CD4-positive, alpha-beta memory T cell (primary cell): ENCODE measurements around the gene PROK1. TPM values are rescaled to one million over a fixed set of nuclear protein-coding genes. Genes with fewer than 3 reads are reported as not detected.

Experiments
- CTCF ChIA-PET: fragments of 350-600 bp; sonication (Branson Sonifier 250); formaldehyde crosslinking; loops from one replicate; lab custom pipeline; 2021; ENCODE audit warnings: inconsistent platforms; ENCODE audit not compliant: partially characterized antibody; lab: Charles Lee
- POLR2A ChIA-PET: fragments of 350-600 bp; sonication (Branson Sonifier 250); formaldehyde crosslinking; loops from one replicate; lab custom pipeline; 2021; ENCODE audit not compliant: partially characterized antibody; lab: Charles Lee
- DNase-seq, 5 donors: peaks; one replicate each; pipeline versions ENCODE4 v3.0.0 to v3.0.0-alpha.2; 2020 to 2022; ENCODE audit warnings: mixed read lengths in 1 of 5
- H3K27ac ChIP-seq: one replicate; pipeline ENCODE4 v1.7.0; 2013; ENCODE audit warnings: low read depth, low read length
- H3K27me3 ChIP-seq: 2 replicates; pipeline ENCODE4 v1.7.0; 2013; ENCODE audit warnings: mild to moderate bottlenecking, low read length, moderate library complexity; ENCODE audit not compliant: insufficient read depth
- H3K36me3 ChIP-seq: 2 replicates; pipeline ENCODE4 v1.7.0; 2013; ENCODE audit warnings: mild to moderate bottlenecking, low read length, moderate library complexity; ENCODE audit not compliant: insufficient read depth
- H3K4me1 ChIP-seq: 2 replicates; pipeline ENCODE4 v1.7.0; 2013; ENCODE audit warnings: mild to moderate bottlenecking, low read length, moderate library complexity; ENCODE audit not compliant: insufficient read depth
- H3K4me3 ChIP-seq, 2 donors: one replicate each; pipeline ENCODE4 v1.7.0; 2013; ENCODE audit warnings: low read length in 2 of 2, mild to moderate bottlenecking in 1 of 2
- H3K9me3 ChIP-seq, 2 donors: one replicate each; pipeline ENCODE4 v1.7.0; 2013; ENCODE audit warnings: low read length in 2 of 2, control low read depth in 1 of 2; ENCODE audit not compliant: control insufficient read depth in 1 of 2
- H3K27ac Mint-ChIP-seq, 7 donors: one replicate each; pipeline ENCODE4 v1.8.0; 2020 to 2021; ENCODE audit warnings: mixed read lengths in 7 of 7, mild to moderate bottlenecking in 6 of 7, inconsistent platforms in 3 of 7, moderate library complexity in 3 of 7
- H3K27me3 Mint-ChIP-seq, 2 donors: one replicate each; pipeline ENCODE4 v1.8.0; 2020 to 2021; ENCODE audit warnings: mixed read lengths in 2 of 2
- H3K36me3 Mint-ChIP-seq, 2 donors: one replicate each; pipeline ENCODE4 v1.8.0; 2020 to 2021; ENCODE audit warnings: mixed read lengths in 2 of 2, inconsistent platforms in 1 of 2, mild to moderate bottlenecking in 1 of 2
- H3K4me1 Mint-ChIP-seq, 4 donors: one replicate each; pipeline ENCODE4 v1.8.0; 2020 to 2021; ENCODE audit warnings: mixed read lengths in 4 of 4, mild to moderate bottlenecking in 1 of 4
- H3K4me3 Mint-ChIP-seq, 8 donors: one replicate each; pipeline ENCODE4 v1.8.0; 2020 to 2021; ENCODE audit warnings: mixed read lengths in 8 of 8, mild to moderate bottlenecking in 7 of 8, moderate library complexity in 6 of 8, inconsistent platforms in 3 of 8
- H3K9me3 Mint-ChIP-seq, 8 donors: one replicate each; pipeline ENCODE4 v1.8.0; 2020 to 2021; ENCODE audit warnings: mixed read lengths in 8 of 8, mild to moderate bottlenecking in 5 of 8, inconsistent platforms in 3 of 8, moderate library complexity in 1 of 8
- intact Hi-C: fragments of 100-400 bp; cut with micrococcal nuclease; formaldehyde crosslinking; loops from one replicate; pipeline ENCODE4 v1.15.1; 2023
- polyA plus RNA-seq, 2 donors: library from polyadenylated mRNA; unstranded; fragments of 300-500 nt; fragmentation: Illumina TruSeq; gene quantifications; one replicate each; pipeline ENCODE4 v1.2.3, GENCODE V29; 2021
- total RNA-seq, 2 experiments: library from RNA; stranded (reverse); gene quantifications; one replicate each; pipeline ENCODE4 v1.2.3, GENCODE V29; 2021

The PROK1 gene
- total and polyA plus RNA-seq, 4 experiments from 2014 or later: not detected

DNA sequence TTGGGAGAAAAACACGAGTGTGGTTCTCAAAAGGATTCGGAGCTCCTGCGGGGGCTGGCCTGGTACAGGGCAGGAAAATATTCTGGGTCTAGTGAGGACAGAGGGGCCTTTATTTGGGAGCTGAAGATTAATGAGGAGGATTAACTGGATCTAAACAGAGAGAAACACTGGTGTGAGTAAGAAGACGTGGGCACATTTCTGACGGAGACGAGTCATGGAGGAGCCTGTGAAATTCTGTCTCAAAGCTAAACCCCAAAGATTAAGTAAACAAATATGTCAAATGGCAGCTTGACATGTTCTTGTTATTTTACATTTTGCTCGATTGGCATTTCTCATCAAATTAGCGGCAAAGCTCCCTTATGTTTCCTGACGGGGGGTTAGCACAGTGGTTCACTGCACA is 12.8 kb downstream of the PROK1 start:
- H3K36me3 Mint-ChIP-seq: no peaks in the 10 kb centered on the region
- Histone ChIP-seq H3K36me3 (no peaks in the 10 kb centered on the region), H3K9me3 (no peaks in the 10 kb centered on the region), H3K4me1 (no peaks in the 10 kb centered on the region), H3K27ac (no peak overlapping the region), H3K27me3 (no peaks in the 10 kb centered on the region), H3K4me3 (no peak overlapping the region)
- no peak for DNase-seq
- intact Hi-C loops: loop anchor here (5.0 kb wide), 2 partner anchors 126 to 821 kb away; partner anchors contain the start of gene RBM15
- no peak overlapping the region for H3K4me3 Mint-ChIP-seq
- POLR2A ChIA-PET: no interaction called here
- peaks cover 0 to 2% of the 10 kb centered on the region in 2 donors for H3K27me3 Mint-ChIP-seq
- CTCF ChIA-PET: interaction anchor here (1.0 to 9.7 kb wide), 5 partner anchors 49 to 261 kb away, joined by 3 to 234 read pairs (median 4); partner anchors contain the start of gene KCNC4
- no peak overlapping the region for H3K27ac Mint-ChIP-seq
- no peaks in the 10 kb centered on the region for H3K4me1 Mint-ChIP-seq
- H3K9me3 Mint-ChIP-seq: no peaks in the 10 kb centered on the region

DNA sequence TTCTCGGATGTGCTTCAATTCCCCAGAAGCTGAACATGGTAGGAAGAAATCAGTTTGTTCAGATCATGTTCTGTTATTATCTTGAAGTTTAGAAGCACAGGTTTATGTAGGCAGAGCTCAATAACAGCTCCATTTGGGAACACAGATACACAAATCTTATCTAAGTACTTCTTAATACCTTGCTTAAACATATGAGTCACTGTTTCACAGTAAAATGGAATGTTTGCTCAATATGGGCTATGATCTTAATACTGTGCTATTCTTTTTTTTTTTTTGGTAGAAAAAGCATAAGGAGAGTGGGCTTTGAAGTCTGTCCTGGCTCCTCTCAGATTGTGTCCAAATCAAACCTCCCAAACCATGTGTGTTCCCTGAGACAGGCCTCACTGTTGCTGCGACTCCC is 13.4 kb downstream of the PROK1 start:
- H3K9me3 ChIP-seq: no peaks in the 10 kb centered on the region
- H3K27ac Mint-ChIP-seq: no peak overlapping the region
- intact Hi-C loops: loop anchor here (5.0 kb wide), 2 partner anchors 127 to 822 kb away; partner anchors contain the start of gene RBM15
- H3K4me3 ChIP-seq: no peak overlapping the region
- H3K36me3 ChIP-seq: no peaks in the 10 kb centered on the region
- DNase-seq: no peak
- POLR2A ChIA-PET: no interaction called here
- H3K4me1 ChIP-seq: no peaks in the 10 kb centered on the region
- no peaks in the 10 kb centered on the region for H3K4me1 Mint-ChIP-seq
- no peak overlapping the region for H3K4me3 Mint-ChIP-seq
- no peaks in the 10 kb centered on the region for H3K27me3 ChIP-seq
- CTCF ChIA-PET: interaction anchor here (1.0 to 9.7 kb wide), 6 partner anchors 9 to 262 kb away, joined by 3 to 234 read pairs (median 4); partner anchors contain the start of gene KCNC4
- no peaks in the 10 kb centered on the region for H3K36me3 Mint-ChIP-seq
- no peaks in the 10 kb centered on the region for H3K9me3 Mint-ChIP-seq
- H3K27ac ChIP-seq: no peak overlapping the region
- H3K27me3 Mint-ChIP-seq: peaks cover 0 to 2% of the 10 kb centered on the region in 2 donors

- Mint-ChIP-seq H3K27me3 (peaks cover 0 to 5% of the 10 kb centered on the region in 2 donors), H3K9me3 (no peaks in the 10 kb centered on the region), H3K4me3 (no peak overlapping the region), H3K36me3 (no peaks in the 10 kb centered on the region), H3K4me1 (no peaks in the 10 kb centered on the region), H3K27ac (peak overlapping the region in 2 of 7 donors; percentile 0 to 18)
- Histone ChIP-seq H3K9me3 (no peaks in the 10 kb centered on the region), H3K4me1 (no peaks in the 10 kb centered on the region), H3K36me3 (no peaks in the 10 kb centered on the region), H3K27ac (no peak overlapping the region), H3K4me3 (no peak overlapping the region), H3K27me3 (no peaks in the 10 kb centered on the region)
- POLR2A ChIA-PET: no interaction called here
- CTCF ChIA-PET: interaction anchor here (1.5 to 9.7 kb wide), 4 partner anchors 10 to 263 kb away, joined by 3 to 234 read pairs (median 70); partner anchors contain the start of gene KCNC4
- DNase-seq: no peak
- intact Hi-C loops: no loop called here
These were observed 14.3 kb downstream of the PROK1 start for GRCh38 chr1:110465038-110465813.

GRCh38 chr1:110465814-110466380 is 14.9 kb downstream of the PROK1 start:
- no peaks in the 10 kb centered on the region for H3K9me3 Mint-ChIP-seq
- no peak overlapping the region for H3K27ac Mint-ChIP-seq
- Histone ChIP-seq H3K27me3 (no peaks in the 10 kb centered on the region), H3K9me3 (no peaks in the 10 kb centered on the region), H3K27ac (no peak overlapping the region), H3K36me3 (no peaks in the 10 kb centered on the region), H3K4me1 (no peaks in the 10 kb centered on the region), H3K4me3 (no peak overlapping the region)
- no peak overlapping the region for H3K4me3 Mint-ChIP-seq
- no peaks in the 10 kb centered on the region for H3K36me3 Mint-ChIP-seq
- H3K27me3 Mint-ChIP-seq: peaks cover 0 to 5% of the 10 kb centered on the region in 2 donors
- CTCF ChIA-PET: interaction anchor here (1.5 to 9.7 kb wide), 4 partner anchors 10 to 263 kb away, joined by 3 to 234 read pairs (median 7); no protein-coding TSS in a partner anchor
- intact Hi-C loops: no loop called here
- POLR2A ChIA-PET: no interaction called here
- DNase-seq: no peak
- H3K4me1 Mint-ChIP-seq: no peaks in the 10 kb centered on the region

DNA sequence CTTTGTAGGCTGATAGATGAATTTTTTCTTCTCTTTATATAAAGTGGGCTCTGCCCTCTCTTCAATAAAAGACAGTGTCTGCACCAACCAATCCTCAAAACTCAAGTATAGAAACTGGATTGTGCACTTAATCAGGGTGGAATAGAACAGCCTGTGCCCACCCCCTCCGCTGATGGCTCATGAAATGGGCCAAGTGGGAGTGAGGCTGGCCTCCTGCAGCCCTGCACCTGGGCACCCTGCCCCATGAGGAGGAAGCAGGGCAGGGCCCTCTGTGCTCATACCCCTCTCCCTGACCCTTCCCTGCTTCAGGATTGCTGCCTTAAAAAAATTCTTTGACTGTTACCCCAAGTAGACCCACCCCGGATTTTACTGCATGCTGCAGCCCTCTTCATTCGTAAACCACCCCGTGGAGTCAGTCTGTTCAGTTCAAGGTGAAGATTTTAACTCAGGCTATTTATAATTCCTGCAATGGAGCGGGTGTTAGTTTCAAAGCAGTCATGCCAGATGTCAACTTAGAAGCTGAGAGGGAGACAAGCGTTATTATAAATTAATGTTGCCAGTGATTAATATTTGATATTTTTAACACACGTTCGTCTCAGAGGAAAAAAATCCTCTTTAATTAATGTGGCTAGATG is 15.8 kb downstream of the PROK1 start:
- DNase-seq: no peak
- H3K4me1 Mint-ChIP-seq: no peaks in the 10 kb centered on the region
- Histone ChIP-seq H3K27me3 (peaks cover 3% of the 10 kb centered on the region), H3K4me3 (no peak overlapping the region), H3K27ac (no peak overlapping the region), H3K36me3 (no peaks in the 10 kb centered on the region), H3K4me1 (no peaks in the 10 kb centered on the region), H3K9me3 (no peaks in the 10 kb centered on the region)
- ChIA-PET POLR2A (no interaction called here), CTCF (interaction anchor here (1.1 to 9.7 kb wide), 5 partner anchors 29 to 264 kb away, joined by 3 to 234 read pairs (median 5); no protein-coding TSS in a partner anchor)
- no peak overlapping the region for H3K27ac Mint-ChIP-seq
- intact Hi-C loops: no loop called here
- H3K4me3 Mint-ChIP-seq: no peak overlapping the region
- H3K9me3 Mint-ChIP-seq: no peaks in the 10 kb centered on the region
- H3K27me3 Mint-ChIP-seq: peaks cover 0 to 5% of the 10 kb centered on the region in 2 donors
- no peaks in the 10 kb centered on the region for H3K36me3 Mint-ChIP-seq

- H3K27ac ChIP-seq: no peak overlapping the region
- no peak overlapping the region for H3K27ac Mint-ChIP-seq
- H3K36me3 ChIP-seq: no peaks in the 10 kb centered on the region
- no peaks in the 10 kb centered on the region for H3K9me3 Mint-ChIP-seq
- H3K4me1 Mint-ChIP-seq: no peaks in the 10 kb centered on the region
- H3K27me3 Mint-ChIP-seq: peaks cover 4 to 6% of the 10 kb centered on the region in 2 donors
- H3K9me3 ChIP-seq: no peaks in the 10 kb centered on the region
- ChIA-PET CTCF (no interaction called here), POLR2A (no interaction called here)
- no peak overlapping the region for H3K4me3 ChIP-seq
- H3K4me3 Mint-ChIP-seq: no peak overlapping the region
- no peak for DNase-seq
- H3K4me1 ChIP-seq: no peaks in the 10 kb centered on the region
- H3K36me3 Mint-ChIP-seq: no peaks in the 10 kb centered on the region
- peaks cover 3% of the 10 kb centered on the region for H3K27me3 ChIP-seq
- intact Hi-C loops: no loop called here
These were observed 20.2 kb downstream of the PROK1 start for GRCh38 chr1:110471131-110471530.

- Mint-ChIP-seq H3K36me3 (no peaks in the 10 kb centered on the region), H3K27ac (no peak overlapping the region), H3K9me3 (no peaks in the 10 kb centered on the region), H3K27me3 (peaks cover 6 to 8% of the 10 kb centered on the region in 2 donors), H3K4me3 (no peak overlapping the region), H3K4me1 (no peaks in the 10 kb centered on the region)
- Histone ChIP-seq H3K27ac (no peak overlapping the region), H3K4me3 (no peak overlapping the region), H3K27me3 (peaks cover 3% of the 10 kb centered on the region), H3K9me3 (no peaks in the 10 kb centered on the region), H3K36me3 (no peaks in the 10 kb centered on the region), H3K4me1 (no peaks in the 10 kb centered on the region)
- POLR2A ChIA-PET: no interaction called here
- no peak for DNase-seq
- intact Hi-C loops: no loop called here
- CTCF ChIA-PET: no interaction called here
These were observed 21.6 kb downstream of the PROK1 start for GRCh38 chr1:110472546-110472945.
